GM12878 (cell line): ENCODE measurements around the gene CTSE. TPM values are rescaled to one million over a fixed set of nuclear protein-coding genes. Genes with fewer than 3 reads are reported as not detected.

Source experiments
- ATAC-seq: fragments of 200-7000 bp; cut with Tn5 transposase; 3 replicates; pipeline ENCODE4 v1.9.1; 2020; ENCODE audit warnings: mild to moderate bottlenecking, moderate library complexity
- BruUV-seq: library from RNA; stranded (reverse); fragments of 400-500 nt; replicated peaks from 2 replicates; lab custom pipeline; 2021; lab: Mats Ljungman, UMichigan
- CTCF ChIA-PET: fragments of 300-600 bp; sonication (Branson Sonifier 250); formaldehyde crosslinking; extraction: SDS; loops from one replicate; lab custom pipeline; 2021; ENCODE audit warnings: inconsistent platforms; lab: Yijun Ruan, JAX
- POLR2A ChIA-PET: fragments of 350-600 bp; formaldehyde crosslinking; extraction: SDS; loops from one replicate; lab custom pipeline; 2021; ENCODE audit warnings: inconsistent platforms; lab: Charles Lee
- RAD21 ChIA-PET: fragments of 300-600 bp; sonication (Branson Sonifier 250); formaldehyde crosslinking; loops from one replicate; lab custom pipeline; 2023; ENCODE audit warnings: antibody characterized with exemption; ENCODE audit not compliant: unreplicated experiment; lab: Charles Lee
- SMC1A ChIA-PET: fragments of 300-600 bp; sonication (Branson Sonifier 250); formaldehyde crosslinking; loops from one replicate; lab custom pipeline; 2023; ENCODE audit not compliant: unreplicated experiment, uncharacterized antibody; lab: Charles Lee
- DNase-seq: peaks from one replicate; pipeline ENCODE4 v3.0.0-alpha.2; 2011; ENCODE audit warnings: low read depth, low spot score
- FAIRE-seq: peaks from 3 replicates; lab custom pipeline; 2011; peaks lifted over from hg19 to GRCh38; lab: Jason Lieb, UNC
- H2AFZ ChIP-seq: 2 replicates; pipeline ENCODE4 v1.6.0; 2011; ENCODE audit warnings: low read depth, low read length, control low read depth; ENCODE audit not compliant: control insufficient read depth
- H3K27ac ChIP-seq: 2 replicates; pipeline ENCODE4 v1.5.1; 2011; ENCODE audit warnings: control low read depth; ENCODE audit not compliant: control insufficient read depth, insufficient read depth
- H3K27me3 ChIP-seq, 2 experiments: replicated peaks in 1 of 2; 2 replicates each; pipeline versions ENCODE4 v1.6.0 to v1.6.1; 2011; ENCODE audit warnings: low read length in 1 of 2; ENCODE audit not compliant: control insufficient read depth in 2 of 2, insufficient read depth in 2 of 2
- H3K36me3 ChIP-seq, 2 experiments: 2 replicates each; pipeline ENCODE4 v1.5.1; 2011; ENCODE audit warnings: low read length in 1 of 2; ENCODE audit not compliant: control insufficient read depth in 2 of 2, insufficient read depth in 2 of 2
- H3K4me1 ChIP-seq: 2 replicates; pipeline ENCODE4 v1.6.1; 2011; ENCODE audit warnings: mild to moderate bottlenecking, low read length, moderate library complexity, mixed read lengths; ENCODE audit not compliant: control insufficient read depth, insufficient read depth
- H3K4me2 ChIP-seq: 2 replicates; pipeline ENCODE4 v1.6.0; 2011; ENCODE audit warnings: control low read depth; ENCODE audit not compliant: control insufficient read depth, insufficient read depth
- H3K4me3 ChIP-seq: fragments of 200-600 bp; sonication (generic); 2 replicates; pipeline ENCODE4 v1.5.1; 2016
- H3K79me2 ChIP-seq: 2 replicates; pipeline ENCODE4 v1.6.0; 2011; ENCODE audit warnings: low read length; ENCODE audit not compliant: control insufficient read depth, insufficient read depth
- H3K9ac ChIP-seq: 2 replicates; pipeline ENCODE4 v1.8.0; 2011; ENCODE audit warnings: low read length, control low read depth, mixed read lengths; ENCODE audit not compliant: control insufficient read depth, insufficient read depth
- H3K9me3 ChIP-seq: replicated peaks from 3 replicates; pipeline ENCODE4 v1.5.1; 2011; ENCODE audit warnings: mild to moderate bottlenecking, low read length; ENCODE audit not compliant: control insufficient read depth, insufficient read depth
- H4K20me1 ChIP-seq: 2 replicates; pipeline ENCODE4 v1.6.0; 2011; ENCODE audit not compliant: control insufficient read depth, insufficient read depth
- BACH1 ChIP-seq: fragments of 450-650 bp; IDR thresholded peaks from 2 replicates; pipeline ENCODE4 v1.6.1; 2017; ENCODE audit warnings: mild to moderate bottlenecking, borderline replicate concordance
- HCFC1 ChIP-seq: fragments of 150-350 bp; IDR thresholded peaks from 2 replicates; pipeline ENCODE4 v1.6.1; 2014; ENCODE audit warnings: low read length
- HDGF ChIP-seq: fragments of 450-650 bp; IDR thresholded peaks from 2 replicates; pipeline ENCODE4 v1.6.1; 2016; ENCODE audit warnings: antibody characterized with exemption
- MTA3 ChIP-seq: IDR thresholded peaks from 2 replicates; pipeline ENCODE4 v1.6.1; 2012; ENCODE audit warnings: low read length, inconsistent platforms, borderline replicate concordance
- NFYA ChIP-seq: IDR thresholded peaks from 2 replicates; pipeline ENCODE4 v1.6.1; 2011; ENCODE audit warnings: low read depth, mild to moderate bottlenecking, low read length, improper control_type of control experiment, borderline replicate concordance
- NRF1 ChIP-seq: conservative IDR thresholded peaks from 2 replicates; pipeline ENCODE4 v1.6.1; 2011; ENCODE audit warnings: mild to moderate bottlenecking, low read depth, low read length, improper control_type of control experiment
- PKNOX1 ChIP-seq: fragments of 450-650 bp; IDR thresholded peaks from 2 replicates; pipeline ENCODE4 v1.6.1; 2016; ENCODE audit warnings: mild to moderate bottlenecking
- RELA ChIP-seq: fragments of 450-650 bp; IDR thresholded peaks from 2 replicates; pipeline ENCODE4 v1.8.0; 2014; ENCODE audit warnings: borderline replicate concordance; ENCODE audit not compliant: partially characterized antibody
- SMC3 ChIP-seq: IDR thresholded peaks from 2 replicates; pipeline ENCODE4 v1.6.1; 2011; ENCODE audit warnings: low read length, improper control_type of control experiment, borderline replicate concordance
- SP1 ChIP-seq: IDR thresholded peaks from one replicate; pipeline ENCODE4 v1.6.1; 2011; ENCODE audit warnings: low read depth, low read length
- SUPT20H ChIP-seq: IDR thresholded peaks from 2 replicates; pipeline ENCODE4 v1.6.1; 2011; ENCODE audit warnings: low read depth, mild to moderate bottlenecking, low read length, moderate library complexity, borderline replicate concordance; ENCODE audit not compliant: control insufficient read depth
- TAF1 ChIP-seq: IDR thresholded peaks from 2 replicates; pipeline ENCODE4 v1.6.1; 2011; ENCODE audit warnings: mild to moderate bottlenecking, low read depth, low read length, borderline replicate concordance
- TBL1XR1 ChIP-seq: IDR thresholded peaks from 2 replicates; pipeline ENCODE4 v1.6.1; 2012; ENCODE audit warnings: low read depth, low read length, improper control_type of control experiment
- ZBED1 ChIP-seq: IDR thresholded peaks from 2 replicates; pipeline ENCODE4 v1.6.1; 2016; ENCODE audit warnings: borderline replicate concordance
- ZNF274 ChIP-seq: IDR thresholded peaks from one replicate; pipeline ENCODE4 v1.8.0; 2011; ENCODE audit not compliant: insufficient read length, insufficient read depth
- ZZZ3 ChIP-seq: IDR thresholded peaks from 2 replicates; pipeline ENCODE4 v1.6.1; 2011; ENCODE audit warnings: low read depth; ENCODE audit not compliant: control insufficient read depth, insufficient read length
- WGBS: methylation state at CpG from one replicate; pipeline ENCODE4 v1.1.6; 2016; ENCODE audit warnings: low lambda C conversion rate; ENCODE audit not compliant: insufficient replicate concordance, insufficient coverage; ENCODE audit errors: missing lambda C conversion rate; 5-methylcytosine and 5-hydroxymethylcytosine counted together
- in situ Hi-C: fragments of 300-500 bp; cut with MboI; formaldehyde crosslinking; loops from 9 replicates; pipeline ENCODE4 v1.14.3; 2018; ENCODE audit warnings: mixed read lengths
- intact Hi-C: fragments of 100-400 bp; cut with micrococcal nuclease; formaldehyde crosslinking; loops from one replicate; pipeline ENCODE4 v1.14.2; 2022; ENCODE audit not compliant: unreplicated experiment
- polyA plus RNA-seq, 11 experiments: library from polyadenylated mRNA; depleted of rRNA in 4 of 11; unstranded in 6 of 11; stranded (reverse) in 5 of 11; fragments of >200 nt; fragmentation: Nextera tagmentation in 4 of 11; fragmentation: Illumina TruSeq in 1 of 11; extraction: Ambion mirVana in 4 of 11; extraction: Trizol in 1 of 11; gene quantifications; 1 replicate in 1 of 11; 2 replicates in 10 of 11; pipeline versions ENCODE4 v1.2.1 to v1.2.3, GENCODE V29; 2011 to 2016; ENCODE audit warnings: inconsistent platforms in 2 of 11, missing spikeins in 2 of 11, low read depth in 1 of 11
- total RNA-seq, 4 experiments: library from RNA; depleted of rRNA in 3 of 4; stranded (reverse); fragments of >200 nt in 3 of 4; fragmentation: Illumina TruSeq in 1 of 4; extraction: Trizol in 1 of 4; gene quantifications; 2 replicates each; pipeline versions ENCODE4 v1.2.1 to v1.2.3, GENCODE V29; 2013 to 2021

CTSE gene
- total and polyA plus RNA-seq, 10 of the 15 experiments (the other 5 are each of a cell fraction or from before 2014, with no cell fraction given), result 0.26 TPM; not detected in 9

- no peaks in the 10 kb centered on the region for H4K20me1 ChIP-seq
- no peaks in the 10 kb centered on the region for H3K4me1 ChIP-seq
- H3K4me3 ChIP-seq, result no peak overlapping the region
- ChIA-PET SMC1A (no interaction called here), POLR2A (no interaction called here), CTCF (interaction anchor here (1.2 to 2.5 kb wide), 4 partner anchors 8 to 311 kb away, joined by 3 to 25 read pairs (median 6); no protein-coding TSS in a partner anchor), RAD21 (interaction anchor here (2.5 kb wide), 1 partner anchor 8 kb away, joined by 11 read pairs; no protein-coding TSS in a partner anchor)
- H3K27ac ChIP-seq, result no peak overlapping the region
- 53% methylated on average over 8 of the region's 8 CpGs for WGBS
- no peak overlapping the region for H2AFZ ChIP-seq
- no peaks in the 10 kb centered on the region for H3K9me3 ChIP-seq
- H3K4me2 ChIP-seq, result no peak overlapping the region
- no peak overlapping the region for H3K9ac ChIP-seq
- DNase-seq, result no peak
- no peaks in the 10 kb centered on the region for H3K36me3 ChIP-seq
- intact Hi-C loops, result no loop called here
- BruUV-seq, result no TSS peak
- TF ChIP-seq SUPT20H, result no peak
- TF ChIP-seq NRF1, result no peak
- no peak for TF ChIP-seq BACH1
- no peak for TF ChIP-seq TBL1XR1
- TF ChIP-seq NFYA, result no peak
- no peak for TF ChIP-seq ZZZ3
- TF ChIP-seq HCFC1, result no peak
- TF ChIP-seq SP1, result no peak
- no peak for TF ChIP-seq RELA
- TF ChIP-seq SMC3, result no peak
- TF ChIP-seq TAF1, result no peak
- TF ChIP-seq HDGF, result no peak
- TF ChIP-seq MTA3, result no peak
- no peak for TF ChIP-seq ZNF274
- TF ChIP-seq ZBED1, result no peak
- no peak for TF ChIP-seq PKNOX1
- no peak for ATAC-seq
- H3K79me2 ChIP-seq, result no peaks in the 10 kb centered on the region
- no peaks in the 10 kb centered on the region; a peak in 2 of 4 replicates for H3K27me3 ChIP-seq
- no peak for FAIRE-seq
- in situ Hi-C loops, result no loop called here
These were observed 54.5 kb downstream of the CTSE start for GRCh38 chr1:205969229-205969628.
